Endothelial cell of umbilical vein (primary cell): ENCODE data around the gene SORT1. TPM values are rescaled to one million over a fixed set of nuclear protein-coding genes. Genes with fewer than 3 reads are reported as not detected.

Experiments used
- BruUV-seq: library from RNA; stranded (reverse); fragments of 400-500 nt; replicated peaks from 2 replicates; lab custom pipeline; 2021; lab: Mats Ljungman, UMichigan
- CTCF ChIA-PET: fragments of 300-600, 350-600 bp; sonication (Branson Sonifier 250); formaldehyde crosslinking; loops from one replicate; lab custom pipeline; 2021; ENCODE audit warnings: antibody characterized with exemption, inconsistent platforms; lab: Charles Lee
- POLR2A ChIA-PET: fragments of 300-600, 350-600 bp; sonication (Branson Sonifier 250); formaldehyde crosslinking; loops from one replicate; lab custom pipeline; 2021; ENCODE audit warnings: antibody characterized with exemption, inconsistent platforms; lab: Charles Lee
- DNase-seq: peaks from one replicate; pipeline ENCODE4 v3.0.0-alpha.2; 2011; ENCODE audit warnings: low read depth, low spot score
- FAIRE-seq: peaks from 2 replicates; lab custom pipeline; 2011; peaks lifted over from hg19 to GRCh38; lab: Jason Lieb, UNC
- H2AFZ ChIP-seq: 2 replicates; pipeline ENCODE4 v1.6.0; 2012; ENCODE audit warnings: low read depth, low read length, control low read depth, inconsistent platforms
- H3K27ac ChIP-seq: 2 replicates; pipeline ENCODE4 v1.5.1; 2011; ENCODE audit warnings: low read depth, mild to moderate bottlenecking, control low read depth, low read length, moderate library complexity; ENCODE audit not compliant: insufficient read depth
- H3K27me3 ChIP-seq, 2 experiments: 2 replicates each; pipeline versions ENCODE4 v1.6.0 to v1.6.1; 2011; ENCODE audit warnings: low read length in 2 of 2, mixed read lengths in 1 of 2; ENCODE audit not compliant: control insufficient read depth in 2 of 2, insufficient read depth in 2 of 2
- H3K36me3 ChIP-seq, 2 experiments: 2 replicates in 1 of 2; 3 replicates in 1 of 2; pipeline ENCODE4 v1.5.1; 2011; ENCODE audit warnings: low read length in 2 of 2, mild to moderate bottlenecking in 1 of 2, moderate library complexity in 1 of 2; ENCODE audit not compliant: control insufficient read depth in 2 of 2, insufficient read depth in 2 of 2; ENCODE audit errors: extremely low read depth in 1 of 2
- H3K4me1 ChIP-seq: 3 replicates; pipeline ENCODE4 v1.5.1; 2011; ENCODE audit warnings: mild to moderate bottlenecking, low read length; ENCODE audit not compliant: control insufficient read depth, insufficient read depth; ENCODE audit errors: extremely low read depth
- H3K4me2 ChIP-seq: 2 replicates; pipeline ENCODE4 v1.6.1; 2011; ENCODE audit warnings: low read length, control low read depth, mixed read lengths; ENCODE audit not compliant: insufficient read depth
- H3K4me3 ChIP-seq, 3 experiments: fragments of 200-600 bp in 1 of 3; sonication (generic), shearing (Covaris generic) in 1 of 3; replicated peaks in 1 of 3; 2 replicates each; pipeline ENCODE4 v1.5.1; 2011 to 2016; ENCODE audit warnings: control low read depth in 3 of 3, low read length in 3 of 3, mild to moderate bottlenecking in 2 of 3, inconsistent platforms in 1 of 3, low read depth in 1 of 3, moderate library complexity in 1 of 3; ENCODE audit not compliant: insufficient read depth in 1 of 3
- H3K79me2 ChIP-seq: 2 replicates; pipeline ENCODE4 v1.6.0; 2012; ENCODE audit warnings: low read length, inconsistent platforms; ENCODE audit not compliant: control insufficient read depth, insufficient read depth
- H3K9ac ChIP-seq: replicated peaks from 2 replicates; pipeline ENCODE3; 2011; ENCODE audit warnings: low read length, control low read depth; ENCODE audit not compliant: insufficient read depth; ENCODE audit errors: extremely low read depth
- H3K9me1 ChIP-seq: replicated peaks from 3 replicates; pipeline ENCODE4 v1.6.0; 2011; ENCODE audit warnings: mild to moderate bottlenecking, low read length; ENCODE audit not compliant: control insufficient read depth, insufficient read depth; ENCODE audit errors: extremely low read depth
- H3K9me3 ChIP-seq: replicated peaks from 2 replicates; pipeline ENCODE4 v1.5.1; 2012; ENCODE audit warnings: low read length, inconsistent platforms; ENCODE audit not compliant: control insufficient read depth, insufficient read depth
- H4K20me1 ChIP-seq: replicated peaks from 2 replicates; pipeline ENCODE3; 2011; ENCODE audit warnings: mild to moderate bottlenecking, low read length; ENCODE audit not compliant: control insufficient read depth, insufficient read depth; ENCODE audit errors: extremely low read depth
- EZH2 ChIP-seq: IDR thresholded peaks from 2 replicates; pipeline ENCODE4 v1.6.1; 2012; ENCODE audit warnings: borderline replicate concordance, low read depth, mild to moderate bottlenecking, moderate library complexity, low read length, inconsistent platforms; ENCODE audit not compliant: severe bottlenecking
- FOS ChIP-seq: IDR thresholded peaks from 2 replicates; pipeline ENCODE4 v1.6.1; 2011; ENCODE audit warnings: mild to moderate bottlenecking, low read length, moderate library complexity, borderline replicate concordance; ENCODE audit not compliant: insufficient read depth
- GATA2 ChIP-seq: IDR thresholded peaks from 2 replicates; pipeline ENCODE4 v1.7.0; 2011; ENCODE audit warnings: low read depth, mild to moderate bottlenecking, moderate library complexity, mixed read lengths, low read length; ENCODE audit not compliant: insufficient read length, insufficient read depth
- JUN ChIP-seq: IDR thresholded peaks from 2 replicates; pipeline ENCODE4 v1.6.1; 2011; ENCODE audit warnings: borderline replicate concordance, low read depth; ENCODE audit not compliant: insufficient read length, insufficient read depth
- MYC ChIP-seq: IDR thresholded peaks from one replicate; pipeline ENCODE4 v1.6.1; 2011; ENCODE audit warnings: mild to moderate bottlenecking, low read depth, low read length
- POLR2A ChIP-seq: IDR thresholded peaks from 2 replicates; pipeline ENCODE4 v1.6.1; 2012; ENCODE audit warnings: low read depth, mild to moderate bottlenecking, control low read depth, low read length
- POLR2AphosphoS5 ChIP-seq: IDR thresholded peaks from 2 replicates; pipeline ENCODE4 v1.6.1; 2012; ENCODE audit warnings: low read depth, mild to moderate bottlenecking, control low read depth, low read length, moderate library complexity; ENCODE audit not compliant: insufficient read depth
- dilution Hi-C: fragments of 300-500 bp; cut with MboI; formaldehyde crosslinking; loops from one replicate; pipeline ENCODE4 v1.15.0; 2019; ENCODE audit warnings: low sequenced_read_pairs; ENCODE audit not compliant: extremely low pct_ligation_motif_present
- intact Hi-C: fragments of 100-400 bp; cut with micrococcal nuclease; formaldehyde crosslinking; loops from one replicate; pipeline ENCODE4 v1.10.0; 2022
- polyA plus RNA-seq, 4 experiments: library from polyadenylated mRNA; depleted of rRNA in 3 of 4; stranded (reverse) in 3 of 4; unstranded in 1 of 4; fragments of >200 nt; gene quantifications; 2 replicates each; pipeline versions ENCODE4 v1.2.1 to v1.2.3, GENCODE V29; 2011 to 2012; ENCODE audit warnings: missing spikeins in 1 of 4
- total RNA-seq: library from RNA; stranded (reverse); gene quantifications from 2 replicates; pipeline ENCODE4 v1.2.3, GENCODE V29; 2021
- TF ChIP-seq, protein P1 (sequence below), 2 donors: IDR thresholded peaks; 1 replicate in 1 of 2; 2 replicates in 1 of 2; pipeline ENCODE4 v1.5.1; 2011; ENCODE audit warnings: low read length in 2 of 2, mild to moderate bottlenecking in 2 of 2, moderate library complexity in 2 of 2, control low read depth in 1 of 2, inconsistent platforms in 1 of 2, low read depth in 1 of 2; ENCODE audit not compliant: insufficient read depth in 1 of 2; ENCODE audit errors: extremely low read depth in 1 of 2
- TF ChIP-seq, protein P2 (sequence below): IDR thresholded peaks from 2 replicates; pipeline ENCODE4 v1.6.1; 2011; ENCODE audit not compliant: insufficient read depth, insufficient read length

Gene SORT1
- total and polyA plus RNA-seq, 2 donors (not counting 3 experiments of a cell fraction or from before 2014, with no cell fraction given): 6.8 to 17.8 TPM

DNA sequence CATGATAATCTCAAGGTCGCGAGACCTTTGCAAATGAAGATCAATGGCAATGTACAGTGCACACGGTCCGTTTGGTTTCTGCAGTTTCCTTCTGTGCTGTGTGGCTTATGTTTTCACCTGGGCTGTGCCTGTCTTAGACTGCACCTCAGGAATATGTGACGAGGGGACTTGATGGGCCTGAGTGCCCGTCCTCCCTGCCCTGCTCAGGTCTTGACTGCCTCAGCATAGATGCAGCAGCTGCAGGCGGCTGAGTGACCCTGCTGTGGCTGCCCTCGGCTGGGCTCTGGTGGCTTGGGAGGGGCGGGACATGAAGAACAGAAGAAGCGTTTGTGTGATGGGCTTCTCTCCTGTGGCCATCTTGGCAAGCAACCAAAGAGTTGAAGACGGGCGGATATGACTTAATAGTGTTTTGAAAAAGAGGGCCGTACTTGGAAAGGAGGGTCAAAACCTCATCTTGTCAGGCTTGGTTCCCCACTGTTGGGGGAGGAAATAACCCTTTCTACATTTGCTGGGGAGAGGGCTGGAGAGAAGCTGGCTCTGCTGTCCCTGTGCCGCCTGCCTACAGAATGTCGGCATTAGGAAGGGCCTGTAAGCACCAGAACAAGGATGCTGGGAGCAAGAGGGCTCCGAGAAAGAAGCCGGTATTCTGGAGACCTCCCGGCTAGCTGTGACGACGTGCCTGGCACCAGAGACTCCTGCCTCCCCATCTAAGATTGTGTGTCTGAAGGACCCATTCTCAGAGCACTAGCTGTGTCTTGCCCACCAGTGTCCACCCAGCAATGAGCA lies 98.0 kb downstream of the SORT1 start:
- FAIRE-seq (no peak), DNase-seq (no peak)
- Histone ChIP-seq H3K79me2 (no peaks in the 10 kb centered on the region), H2AFZ (no peak overlapping the region), H3K4me1 (no peaks in the 10 kb centered on the region), H3K9ac (no peak overlapping the region), H3K9me1 (no peaks in the 10 kb centered on the region), H3K36me3 (no peaks in the 10 kb centered on the region), H3K4me2 (no peak overlapping the region), H4K20me1 (no peaks in the 10 kb centered on the region), H3K27ac (no peak overlapping the region), H3K27me3 (peaks cover 9% of the 10 kb centered on the region in 2 experiments), H3K4me3 (no peak overlapping the region), H3K9me3 (no peaks in the 10 kb centered on the region)
- dilution Hi-C loops: no loop called here
- CTCF ChIA-PET: interaction anchor here (0.9 kb wide), 1 partner anchor 17 kb away, joined by 4 read pairs; the partner anchor contains the start of gene PSRC1
- TF ChIP-seq GATA2 (no peak), FOS (no peak), POLR2A (no peak), MYC (no peak)
- no TSS peak for BruUV-seq
- POLR2A ChIA-PET: no interaction called here
- intact Hi-C loops: no loop called here

DNA sequence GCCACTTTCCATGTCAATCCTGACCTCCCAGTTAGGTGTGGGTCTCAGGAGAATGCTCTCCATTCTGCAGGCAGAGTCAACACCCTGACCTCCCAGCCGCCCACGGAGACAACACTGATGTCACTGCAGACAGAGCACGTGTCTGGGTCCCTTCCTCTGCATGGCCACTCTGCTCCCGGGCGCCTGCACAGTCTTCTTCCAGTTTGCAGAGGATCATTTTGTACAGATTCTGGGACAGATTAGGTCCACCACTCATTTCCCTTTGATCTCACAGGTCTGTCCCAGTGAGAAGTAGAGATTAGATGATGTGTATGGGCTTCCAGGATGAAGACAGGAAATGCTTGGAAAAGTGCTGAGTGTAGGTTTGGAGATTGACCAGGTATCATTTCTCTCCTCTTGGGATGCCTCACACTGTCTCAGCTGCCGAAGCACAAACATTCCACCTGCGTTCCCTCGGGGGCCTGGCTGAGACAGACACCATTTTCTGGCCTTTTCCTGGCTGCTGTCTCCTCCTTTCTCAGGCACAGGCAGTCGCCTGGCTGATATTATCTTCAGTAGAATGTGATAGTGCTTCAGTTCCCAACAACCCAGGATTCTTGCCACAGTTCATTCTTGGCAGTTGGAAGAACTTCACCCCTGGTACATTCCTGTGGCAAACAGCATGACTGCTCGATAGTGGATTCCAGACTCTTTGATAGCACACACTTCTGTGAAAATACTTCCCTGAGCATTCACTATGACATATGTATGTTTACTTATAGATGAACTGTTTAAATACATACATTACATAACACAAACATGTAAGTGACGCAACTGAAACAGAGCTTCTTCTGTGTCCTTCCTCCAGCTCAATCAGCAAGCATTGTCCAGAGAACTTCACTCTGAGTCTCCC lies 98.8 kb downstream of the SORT1 start:
- FAIRE-seq: no peak
- Histone ChIP-seq H3K79me2 (no peaks in the 10 kb centered on the region), H3K9ac (no peak overlapping the region), H4K20me1 (no peaks in the 10 kb centered on the region), H2AFZ (no peak overlapping the region), H3K9me1 (no peaks in the 10 kb centered on the region), H3K4me3 (no peak overlapping the region), H3K4me1 (no peaks in the 10 kb centered on the region), H3K27me3 (peaks cover 9% of the 10 kb centered on the region in 2 experiments), H3K27ac (no peak overlapping the region), H3K4me2 (no peak overlapping the region), H3K9me3 (no peaks in the 10 kb centered on the region), H3K36me3 (no peaks in the 10 kb centered on the region)
- CTCF ChIA-PET: no interaction called here
- DNase-seq: no peak
- no TSS peak for BruUV-seq
- TF ChIP-seq POLR2A (no peak), MYC (no peak), POLR2AphosphoS5 (no peak), GATA2 (no peak), JUN (no peak), FOS (no peak), EZH2 (no peak)
- TF ChIP-seq, protein P1, sequence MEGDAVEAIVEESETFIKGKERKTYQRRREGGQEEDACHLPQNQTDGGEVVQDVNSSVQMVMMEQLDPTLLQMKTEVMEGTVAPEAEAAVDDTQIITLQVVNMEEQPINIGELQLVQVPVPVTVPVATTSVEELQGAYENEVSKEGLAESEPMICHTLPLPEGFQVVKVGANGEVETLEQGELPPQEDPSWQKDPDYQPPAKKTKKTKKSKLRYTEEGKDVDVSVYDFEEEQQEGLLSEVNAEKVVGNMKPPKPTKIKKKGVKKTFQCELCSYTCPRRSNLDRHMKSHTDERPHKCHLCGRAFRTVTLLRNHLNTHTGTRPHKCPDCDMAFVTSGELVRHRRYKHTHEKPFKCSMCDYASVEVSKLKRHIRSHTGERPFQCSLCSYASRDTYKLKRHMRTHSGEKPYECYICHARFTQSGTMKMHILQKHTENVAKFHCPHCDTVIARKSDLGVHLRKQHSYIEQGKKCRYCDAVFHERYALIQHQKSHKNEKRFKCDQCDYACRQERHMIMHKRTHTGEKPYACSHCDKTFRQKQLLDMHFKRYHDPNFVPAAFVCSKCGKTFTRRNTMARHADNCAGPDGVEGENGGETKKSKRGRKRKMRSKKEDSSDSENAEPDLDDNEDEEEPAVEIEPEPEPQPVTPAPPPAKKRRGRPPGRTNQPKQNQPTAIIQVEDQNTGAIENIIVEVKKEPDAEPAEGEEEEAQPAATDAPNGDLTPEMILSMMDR (IDR thresholded peaks at IDR 0.05; ENCODE audit: extremely low read depth in 1 of 2, insufficient read depth in 1 of 2, low read depth in 1 of 2, low read length in 2 of 2): no peak
- TF ChIP-seq, protein P2, sequence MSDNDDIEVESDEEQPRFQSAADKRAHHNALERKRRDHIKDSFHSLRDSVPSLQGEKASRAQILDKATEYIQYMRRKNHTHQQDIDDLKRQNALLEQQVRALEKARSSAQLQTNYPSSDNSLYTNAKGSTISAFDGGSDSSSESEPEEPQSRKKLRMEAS: no peak
- intact Hi-C loops: no loop called here
- dilution Hi-C loops: no loop called here
- POLR2A ChIA-PET: no interaction called here
